Activated T-cell treated with anti-CD3 and anti-CD28 coated beads for 48 hours (primary cell): ENCODE data around the gene SPAG17.

ENCODE experiments used
- DNase-seq: peaks from one replicate; pipeline ENCODE4 v3.0.0-alpha.2; 2020; ENCODE audit warnings: low read depth

Gene SPAG17

GRCh38 chr1:118118873-118119463 lies 66.1 kb downstream of the SPAG17 start:
- DNase-seq, result no peak

- DNase-seq, result no peak
Observed at GRCh38 chr1:118118469-118118868, 66.6 kb downstream of the SPAG17 start.

GRCh38 chr1:118117521-118117920 lies 67.5 kb downstream of the SPAG17 start:
- DNase-seq, result no peak

- no peak for DNase-seq
Observed at GRCh38 chr1:118116909-118117308, 68.1 kb downstream of the SPAG17 start.

GRCh38 chr1:118116401-118116800 lies 68.6 kb downstream of the SPAG17 start:
- no peak for DNase-seq

DNA sequence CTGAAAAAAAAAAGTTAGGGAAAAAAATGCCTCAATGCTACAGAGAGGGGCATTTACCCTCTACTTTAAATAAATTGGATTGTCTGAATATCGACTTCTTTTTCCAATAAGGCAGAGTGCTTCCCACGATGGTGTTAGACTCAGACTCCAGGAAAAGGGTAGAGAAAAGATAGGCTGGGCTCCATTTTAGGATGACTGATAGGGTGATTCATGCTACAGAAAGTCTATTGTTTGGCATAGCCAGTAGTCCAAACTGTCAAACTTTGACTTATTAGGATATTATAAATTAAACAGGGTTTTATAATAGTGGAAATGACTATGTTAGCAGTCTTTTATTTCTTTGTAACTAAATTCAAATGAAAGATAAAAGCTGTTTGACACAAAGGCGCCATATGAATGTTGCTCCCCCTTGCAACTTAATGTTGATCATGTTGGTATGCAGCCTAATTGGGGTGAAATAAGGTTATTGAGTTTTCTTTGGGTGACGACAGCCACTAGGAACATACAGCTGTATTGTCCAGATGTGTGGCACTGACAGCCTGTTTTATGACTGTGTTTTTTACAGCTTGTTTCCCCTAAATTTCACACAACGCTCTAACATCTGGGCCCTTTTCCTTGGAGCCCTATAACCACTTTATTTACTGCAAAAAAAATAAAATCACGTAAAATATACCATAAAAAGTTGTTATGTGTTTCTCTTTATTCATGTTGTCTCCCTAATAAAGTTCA lies 69.3 kb downstream of the SPAG17 start:
- no peak for DNase-seq

DNA sequence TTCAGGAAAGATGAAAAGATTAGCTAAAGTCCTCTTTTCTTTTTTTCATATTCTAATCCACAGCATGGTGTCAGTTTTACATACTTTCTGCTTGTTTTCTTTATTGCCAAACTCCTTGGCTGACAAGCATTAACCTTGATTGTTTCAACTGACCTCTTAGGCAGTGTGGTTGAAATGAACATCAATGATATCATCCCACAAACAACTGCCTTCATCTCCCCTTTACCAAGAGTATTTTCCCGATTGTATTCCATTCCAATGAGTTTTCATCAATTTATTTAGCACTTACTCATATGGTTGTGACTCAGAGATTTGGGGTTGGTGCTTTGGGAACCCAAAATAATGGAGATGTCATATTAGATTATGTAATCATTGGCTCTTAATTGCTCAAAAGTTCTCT lies 71.8 kb downstream of the SPAG17 start:
- DNase-seq, result no peak

- DNase-seq, result no peak
Observed at GRCh38 chr1:118110580-118110979, 74.4 kb downstream of the SPAG17 start.

DNA sequence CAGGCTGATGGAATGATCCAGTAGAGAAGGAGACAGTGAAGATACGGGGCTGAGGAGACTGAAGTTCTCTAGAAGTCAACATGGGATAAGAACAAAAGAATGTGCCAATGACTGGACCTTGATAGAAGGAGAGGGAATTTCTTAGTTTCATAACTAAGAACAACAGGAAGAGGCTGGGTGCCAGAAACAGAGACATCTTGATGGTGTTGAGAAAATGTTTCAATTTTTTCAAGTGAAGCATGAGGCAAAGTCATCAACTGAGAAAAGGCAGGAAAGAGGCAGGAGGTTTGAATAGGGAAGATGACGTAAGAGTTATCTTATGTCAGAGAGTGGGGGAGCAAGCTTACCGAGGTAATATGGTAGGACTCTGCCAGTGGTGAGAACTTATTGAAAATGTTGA lies 80.1 kb downstream of the SPAG17 start:
- DNase-seq, result no peak

DNA sequence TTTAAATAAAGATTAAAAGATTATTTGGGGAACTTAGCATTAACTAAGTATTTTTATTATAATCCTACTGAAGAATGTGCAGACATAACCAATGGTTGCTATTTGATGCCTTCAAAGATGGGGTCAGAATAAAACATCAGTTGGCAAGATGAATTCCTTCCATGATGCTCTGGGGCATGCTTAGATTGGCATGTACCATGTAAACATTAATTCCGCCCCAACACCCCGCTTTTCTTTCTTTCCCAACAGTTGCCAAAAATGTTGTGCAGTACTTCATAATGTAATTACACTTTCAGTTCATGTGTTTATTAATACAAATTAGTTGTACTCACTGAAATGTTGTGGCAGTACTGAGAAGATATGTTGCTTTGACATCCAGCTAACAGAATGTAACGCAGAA lies 82.6 kb downstream of the SPAG17 start:
- DNase-seq, result no peak

- no peak for DNase-seq
Observed at GRCh38 chr1:118101999-118102398, 83.0 kb downstream of the SPAG17 start.

DNA sequence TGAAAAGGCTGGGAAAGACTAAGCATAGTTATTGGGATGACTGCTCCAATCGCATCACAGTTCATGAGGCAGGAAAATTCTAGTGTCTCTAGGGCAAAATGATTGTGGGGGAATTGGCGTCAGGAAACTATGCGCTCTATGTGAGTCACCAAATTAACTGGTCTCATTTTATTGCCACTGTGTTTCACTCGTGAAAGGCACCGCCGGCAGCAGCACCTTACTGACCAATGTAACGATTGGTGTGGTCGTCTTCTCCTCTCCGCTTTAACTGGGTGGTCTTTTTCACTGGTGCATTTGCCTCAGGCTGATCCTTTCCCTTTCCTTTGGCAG lies 83.5 kb downstream of the SPAG17 start:
- DNase-seq, result no peak

DNA sequence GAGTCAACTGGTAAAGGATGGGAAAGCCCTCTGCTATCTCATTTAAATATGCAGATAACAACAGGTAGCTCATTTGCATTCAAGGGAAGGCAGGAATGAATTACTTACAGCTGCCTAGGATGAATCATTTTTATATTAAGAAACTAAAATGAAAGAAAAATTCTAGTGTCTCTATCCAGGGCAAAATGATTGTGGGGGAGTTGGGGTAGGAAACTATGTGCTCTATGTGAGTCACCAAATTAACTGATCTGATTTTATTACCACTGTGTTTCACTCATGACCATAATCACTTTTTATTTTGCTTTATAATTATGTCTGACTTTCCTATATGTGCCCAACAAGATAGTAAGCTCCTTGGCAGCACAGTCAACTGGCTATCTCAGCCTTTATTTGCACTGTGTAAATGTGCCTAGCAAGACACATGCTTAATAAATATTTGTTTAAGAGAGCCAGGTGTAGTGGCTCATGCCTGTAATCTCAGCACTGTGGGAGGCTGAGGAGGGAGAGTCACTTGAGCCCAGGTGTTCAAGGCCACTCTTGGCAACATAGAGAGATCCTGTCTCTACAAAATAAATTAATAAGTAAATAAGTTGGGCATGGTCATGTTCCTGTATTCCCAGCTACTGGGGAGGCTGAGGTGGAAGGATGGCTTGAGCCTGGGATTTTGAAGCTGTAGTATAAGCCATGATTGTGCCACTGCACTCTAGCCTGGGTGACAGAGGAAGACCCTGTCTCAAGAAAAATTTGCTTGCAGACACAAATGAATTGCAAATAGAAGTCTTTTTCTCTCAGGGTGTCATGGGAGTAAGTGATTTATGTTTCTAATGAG lies 84.1 kb downstream of the SPAG17 start:
- no peak for DNase-seq

DNA sequence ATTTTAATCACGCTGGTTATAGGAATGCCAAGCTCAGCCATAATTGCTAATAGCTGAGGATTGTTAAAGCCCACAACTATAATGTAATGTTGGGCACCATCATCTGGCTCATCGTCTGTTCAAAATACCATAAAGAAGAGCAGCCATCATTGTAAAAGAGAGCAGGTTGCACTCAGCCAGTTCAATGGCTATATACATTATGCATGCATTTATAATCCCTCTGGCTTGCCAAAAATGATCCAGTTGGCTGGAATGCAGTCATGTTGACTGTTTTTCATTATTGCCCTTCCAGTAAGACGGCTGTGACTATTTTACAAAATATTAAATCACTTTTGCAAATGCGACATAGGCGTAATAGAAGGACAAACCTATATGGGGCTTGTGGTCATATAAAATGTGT lies 85.3 kb downstream of the SPAG17 start:
- no peak for DNase-seq

DNA sequence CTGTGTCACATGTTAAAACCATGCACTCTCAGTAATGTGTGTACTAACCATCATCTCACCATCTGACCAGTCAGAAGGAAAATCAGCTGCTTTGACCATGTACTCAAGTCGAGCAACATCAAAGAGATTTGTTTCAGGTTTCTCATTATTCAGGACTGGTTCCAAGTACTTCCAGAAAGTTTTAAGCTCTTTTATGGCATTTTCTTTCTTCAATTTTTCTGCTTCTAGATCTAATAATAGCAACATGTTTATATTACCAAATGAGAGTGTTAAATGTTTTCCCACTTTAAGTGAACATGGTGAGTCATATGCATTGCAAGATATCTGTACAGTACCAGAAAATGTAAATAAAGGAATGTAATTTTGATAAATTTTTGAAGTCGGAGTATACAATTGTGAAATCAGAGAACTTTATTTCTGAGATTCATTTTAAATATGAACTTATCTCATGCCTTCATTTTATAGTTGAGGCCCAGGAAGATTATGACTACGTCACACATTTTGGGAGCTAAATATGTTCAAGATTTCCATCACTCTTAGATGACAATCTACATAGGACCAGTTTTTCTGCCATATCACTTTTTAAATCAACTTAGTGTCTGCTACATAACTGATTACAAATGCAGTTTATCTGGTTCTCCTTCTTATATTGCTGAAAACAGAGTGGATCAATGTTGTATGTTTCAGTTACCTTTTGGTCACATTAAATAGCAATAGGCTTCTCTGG lies 87.2 kb downstream of the SPAG17 start:
- DNase-seq, result no peak

DNA sequence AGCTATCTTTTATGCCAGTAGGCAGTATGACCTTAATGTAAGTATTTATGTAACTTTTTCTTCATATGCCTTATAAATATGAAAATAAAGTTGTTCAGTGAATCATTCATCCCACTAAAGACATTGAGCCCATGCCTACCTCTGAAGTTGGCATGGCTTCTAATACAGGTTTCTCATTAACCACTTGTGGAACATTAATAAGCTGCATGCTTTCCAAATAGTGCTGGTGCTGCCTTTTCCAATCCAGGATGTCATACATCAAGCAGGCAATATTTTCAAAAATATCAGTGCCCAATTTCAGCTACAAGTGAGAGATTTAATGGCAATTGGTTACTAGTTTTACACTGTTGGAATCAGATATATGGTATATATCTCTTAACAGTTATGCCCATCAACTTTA lies 92.0 kb downstream of the SPAG17 start:
- DNase-seq, result no peak

- DNase-seq, result no peak
Observed at GRCh38 chr1:118090130-118090529, 94.9 kb downstream of the SPAG17 start.

DNA sequence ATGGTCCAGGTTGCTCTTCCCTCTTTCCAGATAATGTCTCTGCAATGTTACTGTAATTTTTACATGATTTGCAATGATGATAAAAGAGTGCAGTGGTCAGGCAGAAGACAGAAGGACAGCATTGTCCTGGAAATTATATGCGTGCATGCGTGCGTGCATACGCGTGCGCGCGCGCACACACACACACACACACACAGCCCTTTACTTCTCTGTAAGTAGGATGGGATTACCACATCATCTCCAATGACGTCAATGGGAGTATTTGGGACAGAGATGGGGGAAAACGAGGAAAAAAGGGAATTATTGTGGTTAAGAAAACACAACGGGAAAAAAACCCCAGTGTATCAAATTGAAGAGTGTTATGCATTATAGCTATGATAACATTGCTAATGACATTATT lies 99.7 kb downstream of the SPAG17 start:
- DNase-seq, result no peak

- no peak for DNase-seq
Observed at GRCh38 chr1:118084400-118084799, 100.6 kb downstream of the SPAG17 start.

- DNase-seq, result no peak
Observed at GRCh38 chr1:118082984-118083383, 102.0 kb downstream of the SPAG17 start.

GRCh38 chr1:118081387-118081786 lies 103.6 kb downstream of the SPAG17 start:
- no peak for DNase-seq

DNA sequence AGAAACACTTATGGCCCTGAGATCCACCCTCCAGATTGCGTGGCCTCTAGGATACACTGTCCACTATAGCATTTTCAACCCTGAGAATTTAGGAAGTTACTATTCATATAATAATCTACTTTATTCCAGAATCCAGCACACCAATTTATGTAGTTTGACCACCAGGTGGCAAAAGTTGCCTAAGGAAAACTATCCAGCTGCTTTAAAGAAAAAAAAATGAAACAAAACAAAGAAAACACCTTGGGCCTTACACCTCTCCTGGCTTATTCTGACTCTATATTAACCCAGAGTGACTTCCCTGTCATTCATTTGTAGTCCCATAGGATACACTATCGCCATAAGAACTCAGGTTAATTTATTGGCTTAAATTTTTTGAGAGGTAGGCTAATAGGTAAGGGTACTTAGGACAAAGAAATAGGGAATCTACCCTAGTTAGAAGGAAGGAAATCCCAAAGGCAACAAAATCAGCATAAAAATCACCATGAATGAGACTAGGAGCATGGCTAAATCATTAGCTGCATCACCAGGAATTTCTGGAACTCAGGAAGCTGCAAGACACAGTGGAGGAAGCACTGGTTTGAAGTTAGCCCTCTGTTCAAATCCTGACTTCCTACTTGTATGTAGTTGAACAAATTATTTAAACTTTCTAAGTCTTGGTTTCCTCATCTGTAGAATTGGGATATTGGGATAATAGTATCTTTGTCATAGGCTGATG lies 107.5 kb downstream of the SPAG17 start:
- DNase-seq, result no peak
